Stimulated activated CD4-positive, alpha-beta T cell treated with anti-CD3 and anti-CD28 coated beads, TNF-alpha, amount 100 ng/mL, for 48 hours (primary cell): ENCODE data around the gene FBXL20.
"Not testable (repeated sequence)": the region's sequence is repeated elsewhere in the genome, so short reads cannot be mapped to it uniquely, and the experiment has no call there.

Experiments used
- DNase-seq, 3 donors: peaks; one replicate each; pipeline ENCODE4 v3.0.0-alpha.2; 2020; ENCODE audit warnings: low read depth in 3 of 3

FBXL20 gene

GRCh38 chr17:39250076-39250475 is 151.3 kb downstream of the FBXL20 start:
- DNase-seq: not testable (repeated sequence)

DNA sequence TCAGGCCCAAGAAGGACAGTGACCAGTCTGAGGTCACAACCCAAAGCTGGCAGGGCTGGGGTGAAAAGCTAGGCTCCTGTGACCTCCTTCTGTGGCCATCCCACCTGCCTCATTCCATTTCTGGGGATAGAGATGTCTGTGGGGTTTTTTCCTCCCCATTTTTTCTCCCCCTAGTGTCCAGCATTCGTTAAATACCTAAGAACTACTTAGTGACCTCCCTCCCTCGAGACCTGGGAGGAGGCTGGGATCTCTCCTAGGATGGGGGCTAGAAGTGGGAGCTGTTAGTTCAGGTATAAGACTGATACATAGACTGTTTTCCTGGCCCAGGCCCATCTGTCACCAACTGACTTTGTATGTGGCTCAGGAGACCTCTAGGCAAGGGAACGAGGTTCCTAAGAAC is 155.2 kb downstream of the FBXL20 start:
- no peak for DNase-seq

- DNase-seq: peak; percentile 77 to 79 (median 78)
Measured at GRCh38 chr17:39244600-39245570, 156.5 kb downstream of the FBXL20 start.

DNA sequence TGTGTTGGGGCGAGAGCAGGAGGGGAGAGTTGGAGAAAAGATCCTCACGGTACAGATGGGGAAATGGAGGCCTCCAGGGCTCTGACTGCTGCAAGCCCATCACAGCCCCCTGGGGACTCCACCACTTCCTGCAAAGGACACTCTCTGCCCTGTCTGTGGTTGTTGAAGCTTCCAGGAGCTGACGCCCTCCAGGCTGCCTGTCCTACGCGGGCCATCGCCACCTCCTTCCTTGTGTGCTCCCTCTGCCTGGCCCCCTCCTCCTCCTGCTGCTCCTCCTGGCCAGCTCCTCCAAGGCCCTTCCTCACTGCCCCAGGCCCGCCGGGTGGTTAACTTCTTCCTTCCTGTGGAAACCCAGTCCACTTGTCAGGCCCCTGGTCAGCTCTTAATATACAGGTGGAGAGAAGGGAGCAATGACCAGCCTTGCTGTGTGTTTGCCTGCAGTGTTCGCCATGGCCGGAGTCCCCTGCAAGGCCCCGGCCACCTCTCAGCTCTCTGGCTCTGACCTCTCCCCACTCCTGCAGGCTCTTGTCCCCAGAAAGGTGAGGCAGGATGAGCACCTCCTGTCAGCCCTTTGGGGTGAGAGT is 157.3 kb downstream of the FBXL20 start:
- no peak for DNase-seq

- DNase-seq: no peak
Measured at GRCh38 chr17:39243155-39243554, 158.3 kb downstream of the FBXL20 start.

- DNase-seq: no peak
Measured at GRCh38 chr17:39240631-39241030, 160.8 kb downstream of the FBXL20 start.

GRCh38 chr17:39239640-39240314 is 161.6 kb downstream of the FBXL20 start:
- DNase-seq: peak; percentile 48 to 67 (median 52)

DNA sequence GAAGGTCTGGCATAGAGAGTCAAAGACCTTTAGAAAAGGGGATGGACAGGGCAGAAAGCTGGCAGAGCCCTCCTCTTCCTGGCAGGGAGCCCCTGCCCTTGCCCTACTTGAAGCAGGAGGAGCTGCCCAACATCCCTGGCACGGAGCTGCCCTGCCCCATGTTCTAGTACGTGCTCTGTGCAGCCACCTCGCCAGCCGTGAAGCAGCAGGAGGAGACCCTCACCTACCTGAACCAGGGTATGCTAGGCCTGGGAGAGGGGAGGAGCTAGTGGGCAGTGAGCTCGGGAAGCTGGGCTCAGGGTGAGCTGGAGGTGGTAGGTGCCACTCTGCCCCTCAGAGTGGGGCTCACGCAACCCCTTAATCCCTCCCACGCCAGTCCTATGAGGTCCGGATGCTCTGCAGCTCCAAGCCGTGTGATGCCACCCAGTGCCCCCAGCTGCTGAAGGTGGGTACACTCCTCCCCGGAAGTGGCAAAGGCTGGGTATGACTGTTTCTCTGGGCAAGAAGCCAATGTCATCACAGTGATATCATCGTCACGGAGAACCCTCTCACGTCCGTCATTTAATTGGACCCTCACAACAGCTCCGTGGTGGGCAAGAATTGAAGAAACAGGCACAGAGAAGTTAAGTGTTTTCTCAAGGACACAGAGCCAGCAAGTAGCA is 163.0 kb downstream of the FBXL20 start:
- DNase-seq: peak; percentile 32 to 61 (median 40)

- DNase-seq: no peak
Measured at GRCh38 chr17:39237586-39237985, 163.8 kb downstream of the FBXL20 start.

DNA sequence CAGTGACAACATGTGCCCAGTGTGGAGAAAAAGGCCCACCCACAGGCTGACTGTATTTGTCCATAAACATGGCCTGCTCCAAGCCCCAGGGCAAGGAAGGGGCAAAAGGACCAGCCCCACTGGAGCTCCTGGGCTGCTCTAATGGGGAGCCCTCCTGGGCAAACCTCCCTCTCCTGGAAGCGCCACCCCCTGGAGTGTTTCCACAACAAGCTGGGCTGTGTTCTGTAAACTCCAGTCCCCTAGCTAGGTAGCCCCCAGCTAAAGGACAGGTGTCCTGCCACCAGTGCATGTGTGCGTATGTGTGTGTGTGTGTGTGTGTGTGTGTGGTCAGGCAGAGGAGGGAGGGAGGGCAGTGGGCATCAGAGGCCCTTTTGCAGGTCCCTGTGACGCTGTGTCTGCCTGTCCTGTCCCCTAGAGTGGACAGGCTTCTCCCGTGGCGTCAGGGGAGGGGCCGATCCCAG is 164.4 kb downstream of the FBXL20 start:
- DNase-seq: no peak

DNA sequence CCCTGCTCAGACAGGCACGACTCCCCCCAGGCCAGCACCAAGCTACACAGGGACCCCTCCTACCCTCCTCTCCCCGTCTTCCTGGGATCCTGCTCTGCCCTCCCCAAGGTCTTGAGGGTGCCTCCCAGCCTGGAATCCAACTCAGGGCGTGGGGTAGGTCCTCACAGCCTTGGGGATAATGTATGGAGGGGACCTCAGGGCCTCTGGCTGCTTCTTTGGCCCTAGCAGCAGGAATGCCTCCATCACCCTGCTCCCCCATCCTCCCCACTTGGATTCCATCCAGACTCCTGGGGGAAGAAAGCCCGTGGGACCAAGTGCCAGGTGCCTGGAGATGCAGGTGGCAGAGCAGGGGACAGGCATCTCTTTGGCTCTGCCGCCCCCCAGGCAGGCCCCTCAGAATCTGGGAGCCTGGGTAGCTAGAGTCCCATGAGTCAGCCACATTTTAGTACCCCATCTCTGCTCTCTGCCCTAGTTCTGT is 164.9 kb downstream of the FBXL20 start:
- no peak for DNase-seq

DNA sequence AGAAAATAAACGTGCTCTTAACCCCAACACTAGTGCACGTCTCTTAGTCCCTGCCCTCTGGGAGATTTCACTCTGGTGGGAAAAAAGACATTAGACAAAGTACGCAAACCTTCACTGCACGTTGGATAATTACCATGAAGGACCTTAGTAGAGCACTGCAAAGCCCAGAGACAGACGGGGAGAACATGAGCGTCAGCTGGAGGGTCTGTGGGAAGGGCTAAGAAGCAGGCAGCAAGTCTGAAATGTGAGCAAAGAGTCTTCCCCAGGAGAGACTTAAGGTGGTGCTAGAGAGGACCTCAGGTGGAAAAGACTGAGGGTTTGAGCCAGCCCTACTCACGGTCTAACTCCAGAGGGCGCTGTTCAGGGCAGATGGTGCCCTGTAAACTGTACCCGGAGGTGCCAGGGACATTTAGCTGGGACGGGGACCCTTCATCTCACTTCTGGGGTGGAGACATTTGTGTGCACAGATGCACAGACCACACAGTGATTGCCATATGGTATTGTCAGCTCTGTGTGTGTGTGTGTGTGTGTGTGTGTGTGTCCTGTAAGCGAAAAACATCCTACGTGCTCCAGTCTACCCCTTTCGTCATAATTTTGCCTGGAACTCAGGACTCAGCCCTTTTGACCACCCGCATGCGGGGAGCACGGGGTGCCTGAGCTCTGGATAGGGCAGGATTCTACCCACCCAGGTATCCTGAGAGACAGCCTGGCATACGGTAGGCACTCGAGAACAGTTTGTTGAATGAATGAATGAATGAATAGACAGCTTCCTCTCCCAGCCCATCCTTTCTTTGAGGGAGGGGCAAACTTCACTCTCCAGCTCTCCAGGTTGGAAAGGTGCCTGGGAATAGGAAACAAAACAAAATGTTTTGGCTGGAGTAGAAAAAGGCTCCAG is 165.6 kb downstream of the FBXL20 start:
- peak; percentile 33 to 56 (median 44) for DNase-seq

DNA sequence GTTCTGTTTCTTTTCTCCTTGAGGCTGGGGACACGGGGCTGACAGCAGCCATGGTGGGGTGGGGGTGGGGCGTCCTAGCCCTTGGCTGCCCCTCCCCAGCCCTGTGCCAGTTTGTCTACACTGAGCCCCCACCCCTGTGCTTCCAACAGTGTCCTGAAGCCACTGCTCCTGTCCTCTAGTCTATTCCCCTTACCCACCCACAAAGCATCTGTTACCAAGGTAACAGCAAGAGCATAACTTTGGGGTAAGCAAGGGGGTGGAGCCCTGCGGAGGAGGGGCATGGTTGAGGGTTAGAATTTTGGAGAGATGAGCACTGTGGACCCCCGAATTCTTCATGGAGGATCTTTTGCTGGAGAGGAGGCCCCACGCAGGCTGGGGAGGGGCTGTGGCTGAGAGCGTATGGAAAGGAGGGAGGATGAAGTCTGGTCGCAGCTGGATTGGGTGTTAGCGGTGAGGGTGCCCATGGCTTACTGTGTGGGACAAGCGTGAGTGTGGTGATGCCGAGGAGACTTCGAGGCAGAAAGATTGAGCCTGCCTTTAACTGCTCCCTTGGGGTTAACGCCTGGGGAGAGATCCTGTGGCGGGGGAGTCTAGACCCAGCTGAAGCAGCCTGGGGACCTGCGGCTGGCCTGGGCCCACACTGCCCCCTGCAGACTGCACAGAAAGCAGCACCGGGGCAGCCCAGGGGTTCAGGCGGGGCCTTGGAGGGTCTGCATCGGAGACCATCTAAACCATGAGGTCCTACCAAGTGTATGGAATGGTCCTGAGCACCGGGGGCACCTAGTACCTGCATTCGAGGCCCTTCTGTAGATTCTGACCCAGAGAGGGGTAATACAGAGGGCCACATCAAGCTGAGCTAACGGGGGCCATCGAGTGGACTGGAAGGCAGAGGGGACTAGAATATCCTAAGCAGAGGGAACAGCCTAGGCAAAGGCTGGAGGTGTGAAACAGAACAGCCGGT is 169.6 kb downstream of the FBXL20 start:
- peak in 1 of 3 donors; percentile 15 for DNase-seq

DNA sequence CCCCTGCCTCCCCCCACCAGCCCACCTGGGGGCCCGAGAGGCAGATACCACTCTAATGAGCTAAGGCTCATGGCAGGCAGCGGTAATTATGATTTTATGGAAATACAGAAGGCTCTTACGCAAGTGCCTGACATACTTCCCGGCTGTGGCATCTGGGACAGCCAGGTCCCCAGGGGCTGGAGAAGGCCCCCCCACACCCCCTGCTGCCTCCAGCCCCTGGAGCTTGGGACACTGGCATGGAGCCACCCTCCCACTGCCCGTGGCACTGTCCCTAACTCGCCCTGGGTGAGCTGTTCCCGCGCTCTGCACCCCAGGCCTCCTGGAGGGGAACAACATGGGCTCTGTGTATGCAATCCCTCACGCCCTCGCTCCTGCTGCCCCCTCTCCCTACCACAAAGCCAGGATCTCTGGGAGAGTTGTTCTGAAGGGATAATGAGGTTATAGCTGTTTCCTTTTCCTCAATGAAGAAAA is 170.3 kb downstream of the FBXL20 start:
- no peak for DNase-seq

GRCh38 chr17:39230361-39230760 is 171.1 kb downstream of the FBXL20 start:
- no peak for DNase-seq

- DNase-seq: no peak
Measured at GRCh38 chr17:39229274-39229913, 172.0 kb downstream of the FBXL20 start.

DNA sequence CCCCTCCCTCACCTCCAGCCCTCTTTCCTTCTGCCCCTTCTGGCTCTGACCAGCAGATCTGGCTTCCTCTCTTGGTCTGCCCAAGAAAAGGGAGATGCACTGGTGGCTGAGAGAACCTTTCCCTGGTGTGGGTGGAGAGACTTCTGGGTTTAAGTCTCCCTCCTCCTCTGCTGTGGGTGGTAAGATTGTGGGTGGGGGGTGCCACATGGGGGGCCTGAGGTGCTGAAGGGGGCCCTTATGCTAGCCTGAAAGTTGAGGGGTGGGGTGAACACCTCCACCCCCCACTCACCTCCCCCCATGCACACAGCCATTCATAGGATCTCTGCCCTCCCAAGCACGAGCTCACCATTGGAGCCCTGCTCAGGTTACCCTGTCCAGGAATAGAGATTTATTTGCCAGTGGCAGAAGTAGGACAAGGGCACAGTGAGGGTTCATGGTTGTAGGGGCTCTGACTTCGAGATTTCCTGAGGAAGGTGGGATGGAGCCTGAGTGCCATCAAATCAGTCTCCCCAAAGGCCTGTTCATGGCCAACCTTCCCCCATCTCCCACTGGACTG is 174.0 kb downstream of the FBXL20 start:
- no peak for DNase-seq

- no peak for DNase-seq
Measured at GRCh38 chr17:39225959-39226683, 175.3 kb downstream of the FBXL20 start.
